Vagina (tissue), 2 donors: Measurements from ENCODE around the gene GJA5.

ENCODE experiments used
- CTCF ChIP-seq, 3 experiments: fragments of 450-650 bp in 2 of 3; fragments of 200-600 bp in 1 of 3; sonication (generic) in 1 of 3; IDR thresholded peaks; one replicate each; pipeline ENCODE4 v1.5.1; 2017 to 2019; ENCODE audit warnings: antibody characterized with exemption in 3 of 3, mild to moderate bottlenecking in 2 of 3, moderate library complexity in 2 of 3
- POLR2AphosphoS5 ChIP-seq, 2 donors: sonication (generic); formaldehyde crosslinking; IDR thresholded peaks; one replicate each; pipeline ENCODE4 v1.9.0; 2017; ENCODE audit warnings: antibody characterized with exemption in 2 of 2, mild to moderate bottlenecking in 2 of 2, low read depth in 1 of 2; ENCODE audit not compliant: insufficient read depth in 1 of 2

DNA sequence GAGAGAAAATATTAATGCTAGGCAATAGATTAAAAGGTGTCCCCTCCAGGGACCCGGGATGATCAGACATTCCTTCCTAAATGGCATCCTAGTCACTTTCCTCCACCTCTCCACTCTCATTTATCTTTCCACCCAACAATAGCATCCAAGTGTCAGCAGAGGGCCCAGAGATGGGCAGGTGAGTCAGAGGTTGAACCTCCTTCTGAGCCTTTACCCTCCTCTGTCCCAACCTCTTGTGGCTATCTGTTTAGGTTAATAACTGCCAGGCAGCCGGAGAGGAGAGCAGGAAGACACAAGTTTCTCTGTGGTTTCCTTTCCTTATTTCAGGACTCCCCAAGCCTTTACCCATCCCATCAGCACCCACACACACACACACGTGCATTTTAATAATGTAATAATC lies 4.1 kb downstream of the GJA5 start:
- TF ChIP-seq CTCF (IDR thresholded peaks at IDR 0.05) (no peak), POLR2AphosphoS5 (IDR thresholded peaks at IDR 0.05; ENCODE audit: insufficient read depth in 1 of 2, low read depth in 1 of 2) (no peak)
